WTC11 (cell line): ENCODE data around the gene CLPTM1L. TPM values are rescaled to one million over a fixed set of nuclear protein-coding genes. Genes with fewer than 3 reads are reported as not detected.

Source experiments
- ATAC-seq: fragments of 200-7000 bp; cut with Tn5 transposase; 2 replicates; pipeline ENCODE4 v1.10.0; 2021; ENCODE audit warnings: mild to moderate bottlenecking, moderate library complexity
- CTCF ChIA-PET: fragments of 300-600 bp; sonication (Branson Sonifier 250); formaldehyde crosslinking; loops from one replicate; lab custom pipeline; 2021; ENCODE audit warnings: antibody characterized with exemption; lab: Charles Lee
- POLR2A ChIA-PET: fragments of 350-600 bp; sonication (Branson Sonifier 250); formaldehyde crosslinking; loops from one replicate; lab custom pipeline; 2021; ENCODE audit warnings: antibody characterized with exemption; lab: Charles Lee
- DNase-seq: peaks from one replicate; pipeline ENCODE4 v3.0.0; 2021; ENCODE audit warnings: low spot score
- H3K27ac Mint-ChIP-seq: 2 replicates; pipeline ENCODE4 v1.8.0; 2021; ENCODE audit warnings: mixed read lengths
- H3K27me3 Mint-ChIP-seq: 2 replicates; pipeline ENCODE4 v1.8.0; 2021; ENCODE audit warnings: low read depth, mild to moderate bottlenecking, moderate library complexity, mixed read lengths
- H3K36me3 Mint-ChIP-seq: 2 replicates; pipeline ENCODE4 v1.8.0; 2021; ENCODE audit warnings: mixed read lengths
- H3K4me1 Mint-ChIP-seq: 2 replicates; pipeline ENCODE4 v1.8.0; 2022; ENCODE audit warnings: mixed read lengths
- H3K4me3 Mint-ChIP-seq: 2 replicates; pipeline ENCODE4 v1.8.0; 2021; ENCODE audit warnings: mild to moderate bottlenecking, moderate library complexity, mixed read lengths
- H3K9me3 Mint-ChIP-seq: 2 replicates; pipeline ENCODE4 v1.8.0; 2021; ENCODE audit warnings: mixed read lengths
- E2F5 ChIP-seq: sonication (generic); formaldehyde crosslinking; IDR thresholded peaks from 2 replicates; pipeline ENCODE4 v1.8.1; 2022; ENCODE audit warnings: mild to moderate bottlenecking, moderate library complexity, missing genetic modification reagents
- ELF4 ChIP-seq: sonication (generic); formaldehyde crosslinking; IDR thresholded peaks from 2 replicates; pipeline ENCODE4 v1.8.1; 2022; ENCODE audit warnings: low read depth, mild to moderate bottlenecking, moderate library complexity, missing genetic modification reagents
- FOXP1 ChIP-seq: sonication (generic); formaldehyde crosslinking; IDR thresholded peaks from 2 replicates; pipeline ENCODE4 v1.8.0; 2022; ENCODE audit warnings: missing genetic modification reagents, mild to moderate bottlenecking, moderate library complexity, borderline replicate concordance
- GRHL2 ChIP-seq: fragments of 250-450 bp; sonication (Bioruptor Pico); IDR thresholded peaks from 2 replicates; pipeline ENCODE4 v1.8.0; 2022; ENCODE audit warnings: mild to moderate bottlenecking, moderate library complexity; ENCODE audit not compliant: insufficient replicate concordance, severe bottlenecking
- GTF2I ChIP-seq: fragments of 250-450 bp; sonication (Bioruptor Pico); conservative IDR thresholded peaks from 2 replicates; pipeline ENCODE4 v1.4.0; 2021; ENCODE audit warnings: mild to moderate bottlenecking
- HMGXB4 ChIP-seq: sonication (generic); formaldehyde crosslinking; IDR thresholded peaks from 2 replicates; pipeline ENCODE4 v1.8.1; 2023; ENCODE audit warnings: mild to moderate bottlenecking, moderate library complexity, missing genetic modification reagents
- JAZF1 ChIP-seq: fragments of 250-450 bp; sonication (Bioruptor Pico); IDR thresholded peaks from 2 replicates; pipeline ENCODE4 v1.9.0; 2021; ENCODE audit warnings: moderate library complexity, mild to moderate bottlenecking, inconsistent platforms
- MXD4 ChIP-seq: fragments of 250-450 bp; sonication (Bioruptor Pico); IDR thresholded peaks from 2 replicates; pipeline ENCODE4 v1.8.0; 2021; ENCODE audit warnings: mild to moderate bottlenecking, moderate library complexity, borderline replicate concordance
- NFATC4 ChIP-seq: fragments of 250-450 bp; sonication (Bioruptor Pico); IDR thresholded peaks from 2 replicates; pipeline ENCODE4 v1.9.0; 2021; ENCODE audit warnings: mild to moderate bottlenecking
- NFE2L1 ChIP-seq: sonication (generic); formaldehyde crosslinking; IDR thresholded peaks from 2 replicates; pipeline ENCODE4 v1.8.1; 2023; ENCODE audit warnings: missing genetic modification reagents
- RELA ChIP-seq: sonication (generic); formaldehyde crosslinking; IDR thresholded peaks from 2 replicates; pipeline ENCODE4 v1.8.1; 2022; ENCODE audit warnings: missing genetic modification reagents, mild to moderate bottlenecking, borderline replicate concordance
- SMAD3 ChIP-seq: sonication (generic); formaldehyde crosslinking; IDR thresholded peaks from 2 replicates; pipeline ENCODE4 v1.8.0; 2022; ENCODE audit warnings: missing genetic modification reagents, mild to moderate bottlenecking, borderline replicate concordance
- SMAD4 ChIP-seq: sonication (generic); formaldehyde crosslinking; IDR thresholded peaks from 2 replicates; pipeline ENCODE4 v1.8.0; 2022; ENCODE audit warnings: mild to moderate bottlenecking, missing genetic modification reagents
- STAT6 ChIP-seq: sonication (generic); formaldehyde crosslinking; conservative IDR thresholded peaks from 2 replicates; pipeline ENCODE4 v1.8.1; 2023; ENCODE audit warnings: mild to moderate bottlenecking, low read depth, missing genetic modification reagents, moderate library complexity
- TEAD1 ChIP-seq: sonication (generic); formaldehyde crosslinking; IDR thresholded peaks from 2 replicates; pipeline ENCODE4 v1.8.0; 2022; ENCODE audit warnings: mild to moderate bottlenecking, missing genetic modification reagents
- TEAD4 ChIP-seq: sonication (generic); formaldehyde crosslinking; IDR thresholded peaks from 2 replicates; pipeline ENCODE4 v1.8.0; 2022; ENCODE audit warnings: mild to moderate bottlenecking, missing genetic modification reagents
- USF1 ChIP-seq: sonication (generic); formaldehyde crosslinking; IDR thresholded peaks from 2 replicates; pipeline ENCODE4 v1.8.0; 2022; ENCODE audit warnings: mild to moderate bottlenecking, missing genetic modification reagents
- ZBTB21 ChIP-seq: sonication (generic); formaldehyde crosslinking; IDR thresholded peaks from 2 replicates; pipeline ENCODE4 v1.8.1; 2023; ENCODE audit warnings: mild to moderate bottlenecking, missing genetic modification reagents, borderline replicate concordance
- ZBTB43 ChIP-seq: sonication (generic); formaldehyde crosslinking; IDR thresholded peaks from 2 replicates; pipeline ENCODE4 v1.8.1; 2023; ENCODE audit warnings: mild to moderate bottlenecking, missing genetic modification reagents
- ZMAT4 ChIP-seq: fragments of 250-450 bp; sonication (Bioruptor Pico); IDR thresholded peaks from 2 replicates; pipeline ENCODE4 v1.9.0; 2021; ENCODE audit warnings: mild to moderate bottlenecking
- ZNF263 ChIP-seq: sonication (generic); formaldehyde crosslinking; IDR thresholded peaks from 2 replicates; pipeline ENCODE4 v1.8.1; 2022; ENCODE audit warnings: low read depth, mild to moderate bottlenecking, moderate library complexity, missing genetic modification reagents
- ZNF317 ChIP-seq: sonication (generic); formaldehyde crosslinking; IDR thresholded peaks from 2 replicates; pipeline ENCODE4 v1.8.1; 2023; ENCODE audit warnings: low read depth, mild to moderate bottlenecking, moderate library complexity, missing genetic modification reagents, borderline replicate concordance
- total RNA-seq: library from RNA; stranded (reverse); gene quantifications from 3 replicates; pipeline ENCODE4 v1.2.3, GENCODE V29; 2021

Gene CLPTM1L
- total RNA-seq, 1 experiment from 2014 or later: 92.8 TPM

- ATAC-seq (no peak), DNase-seq (peak; percentile 6)
- H3K4me1 Mint-ChIP-seq: no peaks in the 10 kb centered on the region
- no peak for TF ChIP-seq E2F5
- TF ChIP-seq ZNF317 (CRISPR knock-in tag): no peak
- TF ChIP-seq SMAD4: no peak
- no peak for TF ChIP-seq TEAD1 (CRISPR knock-in tag)
- no peak for TF ChIP-seq TEAD4 (CRISPR knock-in tag)
- TF ChIP-seq ZNF263 (CRISPR knock-in tag): no peak
- TF ChIP-seq GTF2I: no peak
- no peak for TF ChIP-seq ZMAT4
- TF ChIP-seq MXD4: no peak
- TF ChIP-seq NFE2L1: no peak
- TF ChIP-seq USF1 (CRISPR knock-in tag): no peak
- TF ChIP-seq HMGXB4 (CRISPR knock-in tag): no peak
- TF ChIP-seq RELA (CRISPR knock-in tag): no peak
- no peak for TF ChIP-seq ZBTB43 (CRISPR knock-in tag)
- TF ChIP-seq ELF4 (CRISPR knock-in tag): no peak
- POLR2A ChIA-PET: no interaction called here
- H3K27me3 Mint-ChIP-seq: no peaks in the 10 kb centered on the region
- no peak overlapping the region for H3K4me3 Mint-ChIP-seq
- CTCF ChIA-PET: no interaction called here
- H3K27ac Mint-ChIP-seq: peak overlapping the region; percentile 42; the same call in 1 of the 2 replicates
- no peaks in the 10 kb centered on the region for H3K9me3 Mint-ChIP-seq
- H3K36me3 Mint-ChIP-seq: peaks cover 16% of the 10 kb centered on the region
These were observed 63.6 kb downstream of the CLPTM1L start for GRCh38 chr5:1281038-1281882.

- POLR2A ChIA-PET: no interaction called here
- Mint-ChIP-seq H3K27me3 (no peaks in the 10 kb centered on the region), H3K9me3 (no peaks in the 10 kb centered on the region), H3K27ac (no peak overlapping the region), H3K4me1 (no peaks in the 10 kb centered on the region), H3K36me3 (peaks cover 13% of the 10 kb centered on the region), H3K4me3 (no peak overlapping the region)
- peak; percentile 6 for DNase-seq
- no peak for TF ChIP-seq SMAD3 (CRISPR knock-in tag)
- TF ChIP-seq FOXP1: no peak
- no peak for TF ChIP-seq RELA (CRISPR knock-in tag)
- TF ChIP-seq E2F5: no peak
- TF ChIP-seq NFE2L1: no peak
- no peak for TF ChIP-seq JAZF1
- TF ChIP-seq GRHL2 (CRISPR knock-in tag): no peak
- TF ChIP-seq NFATC4 (CRISPR knock-in tag): no peak
- no peak for TF ChIP-seq ZBTB21 (CRISPR knock-in tag)
- TF ChIP-seq ELF4 (CRISPR knock-in tag): no peak
- TF ChIP-seq STAT6 (CRISPR knock-in tag): no peak
- CTCF ChIA-PET: no interaction called here
- ATAC-seq: no peak
These were observed 64.5 kb downstream of the CLPTM1L start for GRCh38 chr5:1280177-1281037.
